ENCODE data around the gene SLC22A16. TPM values are rescaled to one million over a fixed set of nuclear protein-coding genes. Genes with fewer than 3 reads are reported as not detected.

The SLC22A16 gene
- total and polyA plus RNA-seq, 7 donors = 0.14 to 0.36 (median 0.20) TPM; not detected in 4

GRCh38 chr6:110467566-110468140 is 8.8 kb downstream of the SLC22A16 start:
- TF ChIP-seq, protein P1, sequence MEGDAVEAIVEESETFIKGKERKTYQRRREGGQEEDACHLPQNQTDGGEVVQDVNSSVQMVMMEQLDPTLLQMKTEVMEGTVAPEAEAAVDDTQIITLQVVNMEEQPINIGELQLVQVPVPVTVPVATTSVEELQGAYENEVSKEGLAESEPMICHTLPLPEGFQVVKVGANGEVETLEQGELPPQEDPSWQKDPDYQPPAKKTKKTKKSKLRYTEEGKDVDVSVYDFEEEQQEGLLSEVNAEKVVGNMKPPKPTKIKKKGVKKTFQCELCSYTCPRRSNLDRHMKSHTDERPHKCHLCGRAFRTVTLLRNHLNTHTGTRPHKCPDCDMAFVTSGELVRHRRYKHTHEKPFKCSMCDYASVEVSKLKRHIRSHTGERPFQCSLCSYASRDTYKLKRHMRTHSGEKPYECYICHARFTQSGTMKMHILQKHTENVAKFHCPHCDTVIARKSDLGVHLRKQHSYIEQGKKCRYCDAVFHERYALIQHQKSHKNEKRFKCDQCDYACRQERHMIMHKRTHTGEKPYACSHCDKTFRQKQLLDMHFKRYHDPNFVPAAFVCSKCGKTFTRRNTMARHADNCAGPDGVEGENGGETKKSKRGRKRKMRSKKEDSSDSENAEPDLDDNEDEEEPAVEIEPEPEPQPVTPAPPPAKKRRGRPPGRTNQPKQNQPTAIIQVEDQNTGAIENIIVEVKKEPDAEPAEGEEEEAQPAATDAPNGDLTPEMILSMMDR (IDR thresholded peaks at IDR 0.05) = no peak
- no peak for TF ChIP-seq POLR2AphosphoS5 (IDR thresholded peaks at IDR 0.05)
- TF ChIP-seq EP300 (IDR thresholded peaks at IDR 0.05) = no peak
- TF ChIP-seq POLR2A (IDR thresholded peaks at IDR 0.05) = no peak
- WGBS, 2 donors = 90 to 91% methylated on average over 1 of the region's 1 CpG
- intact Hi-C loops (cut with DNase I) = no loop called here

GRCh38 chr6:110462884-110463481 is 13.4 kb downstream of the SLC22A16 start:
- 83% methylated on average over 2 of the region's 2 CpGs for WGBS, 2 donors

More at GRCh38 chr6:110467566-110468140, 8.8 kb downstream of the SLC22A16 start:
- Histone ChIP-seq H3K9me3 (peaks cover 0 to 7% (median under 1%) of the 10 kb centered on the region in 4 donors), H3K36me3 (no peaks in the 10 kb centered on the region), H3K27ac (no peak overlapping the region), H3K4me1 (no peaks in the 10 kb centered on the region), H3K4me3 (no peak overlapping the region), H3K27me3 (no peaks in the 10 kb centered on the region)
- no peak for DNase-seq

GRCh38 chr6:110461376-110461775 is 15.0 kb downstream of the SLC22A16 start:
- Histone ChIP-seq H3K4me1 (no peaks in the 10 kb centered on the region), H3K36me3 (no peaks in the 10 kb centered on the region), H3K4me3 (no peak overlapping the region), H3K9me3 (peaks cover 0 to 12% (median 4%) of the 10 kb centered on the region in 4 donors), H3K27ac (no peak overlapping the region), H3K27me3 (no peaks in the 10 kb centered on the region)
- 88 to 96% methylated on average over 1 of the region's 1 CpG for WGBS, 2 donors
- DNase-seq = no peak
- intact Hi-C loops (cut with DNase I) = no loop called here
- TF ChIP-seq POLR2A (IDR thresholded peaks at IDR 0.05) (no peak), EP300 (IDR thresholded peaks at IDR 0.05) (no peak), POLR2AphosphoS5 (IDR thresholded peaks at IDR 0.05) (no peak)
- TF ChIP-seq, protein P1 (IDR thresholded peaks at IDR 0.05) = no peak

More at GRCh38 chr6:110462884-110463481, 13.4 kb downstream of the SLC22A16 start:
- no peaks in the 10 kb centered on the region for H3K36me3 ChIP-seq
- no peaks in the 10 kb centered on the region for H3K27me3 ChIP-seq
- peaks cover 0 to 12% (median 4%) of the 10 kb centered on the region in 4 donors for H3K9me3 ChIP-seq
- no peak for DNase-seq
- no peak overlapping the region for H3K27ac ChIP-seq
- intact Hi-C loops (cut with DNase I) = no loop called here
- no peaks in the 10 kb centered on the region for H3K4me1 ChIP-seq
- TF ChIP-seq POLR2AphosphoS5 (IDR thresholded peaks at IDR 0.05) = no peak
- no peak for TF ChIP-seq POLR2A (IDR thresholded peaks at IDR 0.05)
- TF ChIP-seq, protein P1 (IDR thresholded peaks at IDR 0.05) = no peak
- TF ChIP-seq EP300 (IDR thresholded peaks at IDR 0.05) = no peak
- H3K4me3 ChIP-seq = no peak overlapping the region

- intact Hi-C loops (cut with DNase I) = no loop called here
- TF ChIP-seq, protein P1 (IDR thresholded peaks at IDR 0.05) = no peak
- TF ChIP-seq POLR2AphosphoS5 (IDR thresholded peaks at IDR 0.05) (no peak), POLR2A (IDR thresholded peaks at IDR 0.05) (no peak), EP300 (IDR thresholded peaks at IDR 0.05) (no peak)
- Histone ChIP-seq H3K4me3 (no peak overlapping the region), H3K36me3 (no peaks in the 10 kb centered on the region), H3K4me1 (no peaks in the 10 kb centered on the region), H3K27me3 (no peaks in the 10 kb centered on the region), H3K9me3 (peaks cover 0 to 12% (median 4%) of the 10 kb centered on the region in 4 donors), H3K27ac (no peak overlapping the region)
- no peak for DNase-seq
- WGBS, 2 donors = 94 to 98% methylated on average over 2 of the region's 2 CpGs
These were observed 17.3 kb downstream of the SLC22A16 start for GRCh38 chr6:110459137-110459536.
